ENCODE results near the gene FNDC3B.

FNDC3B gene

DNA sequence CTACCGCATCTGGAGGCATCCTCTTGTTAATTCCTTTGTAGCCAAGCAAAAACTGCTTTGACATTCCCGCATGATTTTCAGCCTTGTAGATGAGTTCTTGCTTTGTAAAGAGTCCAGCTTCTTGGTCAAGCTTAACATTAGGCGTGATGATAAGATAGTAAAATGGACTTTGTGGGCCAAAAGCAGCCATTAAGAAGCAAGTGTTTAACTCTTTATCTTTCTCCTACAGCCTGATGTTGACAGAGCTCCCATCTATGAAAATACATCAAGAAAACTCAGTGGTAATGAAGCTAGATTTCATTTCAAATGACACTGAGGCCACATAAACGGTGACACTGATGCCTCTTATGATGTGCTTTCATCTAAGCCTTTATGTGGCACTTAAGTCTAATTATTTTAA, 33.2 kb downstream of the FNDC3B start:
- DNase-seq = no peak

DNA sequence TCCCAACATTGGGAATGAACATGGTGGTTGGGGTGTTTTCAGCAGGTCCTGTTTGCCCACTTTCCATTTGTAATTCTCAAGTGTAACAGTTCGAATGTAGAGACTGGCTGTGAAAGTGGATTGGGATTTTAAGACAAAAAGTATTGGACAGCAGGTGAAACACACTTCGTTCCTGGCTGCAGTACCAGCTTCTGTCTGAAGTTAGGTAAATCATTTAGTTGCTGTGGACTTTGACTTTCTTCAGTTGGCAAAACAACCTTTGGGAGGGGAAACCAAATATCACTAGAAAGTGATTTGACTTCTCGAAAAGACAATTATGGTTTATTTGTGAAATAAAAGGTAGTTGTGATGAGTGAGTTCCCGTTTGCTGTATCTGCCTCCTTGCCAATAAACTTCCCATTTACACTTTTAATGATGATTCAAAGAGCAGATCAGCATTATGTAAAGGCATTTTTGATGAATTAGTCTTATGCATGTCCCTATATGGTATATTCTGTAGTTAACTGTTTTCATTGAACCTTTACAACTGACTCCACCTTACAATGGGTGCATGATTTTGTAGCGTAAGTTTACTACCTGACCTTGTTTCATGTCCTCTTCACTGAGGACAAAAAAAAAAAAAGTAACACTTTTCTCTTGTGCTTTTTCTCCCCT, 34.0 kb downstream of the FNDC3B start:
- no peak for DNase-seq

DNA sequence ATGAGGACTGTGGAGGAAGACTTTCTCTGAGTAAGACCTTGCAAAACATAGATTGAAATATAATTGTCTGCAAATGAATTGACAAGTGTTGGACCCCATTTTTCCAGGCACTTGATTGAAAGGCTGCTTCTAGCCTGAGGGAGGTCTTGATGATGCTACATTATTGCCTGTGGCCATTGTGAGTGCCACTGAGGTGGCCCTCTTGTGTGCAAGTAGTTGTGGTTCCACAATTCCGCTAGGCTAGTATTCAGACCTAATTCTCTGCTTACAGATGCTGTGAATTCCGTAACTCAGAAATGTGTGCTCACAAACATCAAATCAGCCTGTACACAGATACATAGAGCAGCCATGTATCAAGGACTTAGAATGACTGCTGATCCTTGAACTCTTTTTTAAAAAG, 34.7 kb downstream of the FNDC3B start:
- no peak for DNase-seq

DNA sequence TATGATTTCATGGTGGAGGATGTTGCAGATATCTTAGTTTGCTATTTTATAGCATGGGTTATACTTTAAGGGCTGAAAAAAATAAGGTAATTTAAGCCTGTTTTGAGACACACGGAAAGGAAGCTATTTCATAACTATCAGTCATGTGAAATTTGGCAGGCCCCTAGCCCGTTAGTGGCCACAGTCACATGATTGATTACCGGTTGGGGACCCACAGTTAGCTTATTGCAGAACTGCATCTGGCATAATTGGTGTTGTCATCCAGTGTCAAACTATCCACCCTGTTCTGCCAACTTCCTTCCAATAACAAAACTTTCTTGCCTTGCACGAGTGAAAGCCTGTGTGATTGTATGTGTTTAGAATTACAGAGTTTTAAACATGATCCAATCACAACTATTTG, 35.2 kb downstream of the FNDC3B start:
- DNase-seq = no peak

DNA sequence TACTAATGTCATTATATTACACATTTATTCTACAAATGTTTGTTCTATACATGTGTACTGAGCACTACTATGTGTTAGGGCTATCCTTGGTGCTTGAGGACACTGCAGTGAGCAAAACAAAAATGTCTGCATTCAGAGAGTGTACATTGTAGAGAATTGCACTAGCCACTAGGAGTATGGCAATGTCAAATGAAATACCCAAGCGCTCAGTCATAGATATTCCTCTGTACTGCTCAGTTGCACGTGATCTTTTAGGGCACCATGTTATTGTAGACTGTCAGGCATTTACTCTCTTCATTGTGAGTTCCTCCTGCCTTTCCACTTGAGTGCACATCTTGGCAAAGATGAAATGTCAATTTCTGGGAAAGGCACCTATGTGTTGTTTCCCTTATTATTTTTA, 36.8 kb downstream of the FNDC3B start:
- DNase-seq = no peak

DNA sequence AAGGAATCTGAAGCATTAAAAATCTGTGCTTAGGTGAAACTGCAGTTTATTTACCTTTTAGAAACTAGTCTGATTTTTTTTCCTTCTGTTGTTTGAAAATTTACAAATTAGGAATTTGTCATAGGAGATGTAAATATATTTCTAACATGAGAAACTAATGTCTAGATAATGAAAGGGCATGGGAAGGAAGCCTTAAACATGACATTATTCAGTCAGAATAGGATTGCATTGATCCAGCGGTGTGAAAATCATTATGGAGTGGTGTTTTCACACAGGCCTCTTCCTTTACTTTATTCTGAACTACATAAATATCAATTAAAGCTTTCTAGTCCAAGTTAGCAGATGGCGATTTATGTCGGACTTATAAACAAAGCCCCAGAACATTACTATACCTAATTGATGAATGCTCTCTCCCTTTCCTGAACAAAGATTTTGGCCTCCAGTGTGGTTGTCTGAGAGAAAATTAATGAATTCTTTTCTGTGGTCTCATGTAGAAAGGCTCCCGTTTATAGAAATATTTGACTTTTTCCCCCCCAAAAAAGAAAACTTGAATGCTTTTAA, 37.9 kb downstream of the FNDC3B start:
- no peak for DNase-seq

DNA sequence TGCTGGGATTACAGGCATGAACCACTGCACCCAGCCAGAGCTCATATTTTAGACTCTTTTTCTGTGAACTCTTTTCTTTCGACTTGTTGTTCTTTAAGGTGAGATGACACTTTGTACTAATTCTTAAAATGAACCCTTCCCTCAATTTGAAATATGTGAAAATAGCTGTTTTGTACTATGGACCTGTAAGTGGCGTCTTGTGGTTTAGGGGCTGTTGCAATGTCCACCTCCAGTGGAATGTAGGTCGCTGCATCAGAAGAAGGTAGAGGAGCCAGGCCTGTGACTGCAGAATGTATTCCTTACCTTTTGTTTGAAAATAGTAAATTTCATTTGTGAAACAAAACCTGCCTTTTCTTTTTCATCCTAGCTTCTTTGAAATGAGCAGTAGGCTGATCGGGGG, 38.9 kb downstream of the FNDC3B start:
- no peak for DNase-seq

DNA sequence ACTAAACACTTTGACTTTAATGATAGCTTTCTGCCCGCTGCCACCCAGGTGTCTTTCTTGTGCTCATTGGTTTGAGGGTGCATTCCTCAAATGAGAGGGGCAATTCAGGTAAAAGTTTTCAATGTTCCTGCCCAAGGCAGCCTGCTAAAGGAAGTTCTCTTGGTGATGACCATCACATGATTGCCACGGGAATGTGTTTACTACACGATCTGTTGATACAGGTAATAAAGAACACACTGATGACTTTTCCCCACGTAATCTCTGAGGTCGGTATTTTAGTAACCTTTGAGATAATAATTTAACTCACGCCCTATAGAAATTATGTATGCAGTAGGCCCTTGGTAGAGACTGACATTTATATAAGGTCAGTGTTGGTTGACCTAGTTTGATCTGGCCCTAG, 39.3 kb downstream of the FNDC3B start:
- no peak for DNase-seq

DNA sequence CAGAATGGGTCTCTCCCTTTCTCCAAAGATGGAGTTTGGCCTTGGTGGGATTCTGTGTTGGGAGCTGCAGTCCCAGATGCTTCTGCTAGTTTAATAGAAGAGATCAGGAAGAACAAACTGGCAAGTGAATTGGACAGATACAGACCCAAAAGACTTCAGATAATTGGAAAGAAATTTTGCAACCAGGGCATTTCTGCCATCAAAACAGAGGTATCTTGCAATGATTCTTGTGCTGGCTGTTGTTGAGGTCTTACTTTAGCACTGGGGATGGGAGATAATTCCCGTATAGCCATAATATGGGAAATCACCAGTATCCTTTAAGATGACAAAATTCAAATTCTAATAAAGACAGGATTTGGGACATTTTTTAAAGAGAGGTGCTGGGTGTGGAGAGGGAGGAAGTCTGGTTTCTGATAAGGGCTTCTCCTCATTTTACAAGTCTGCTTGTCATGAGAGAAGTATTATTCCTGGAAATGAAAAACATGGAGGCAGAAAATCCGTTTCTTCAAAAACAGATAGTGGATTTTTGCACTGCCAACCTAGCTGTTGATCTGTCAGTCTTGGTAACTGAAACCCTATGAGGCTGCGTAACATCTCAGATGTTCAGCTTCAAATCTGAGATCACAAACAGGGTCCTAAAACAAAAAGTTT, 40.1 kb downstream of the FNDC3B start:
- no peak for DNase-seq

DNA sequence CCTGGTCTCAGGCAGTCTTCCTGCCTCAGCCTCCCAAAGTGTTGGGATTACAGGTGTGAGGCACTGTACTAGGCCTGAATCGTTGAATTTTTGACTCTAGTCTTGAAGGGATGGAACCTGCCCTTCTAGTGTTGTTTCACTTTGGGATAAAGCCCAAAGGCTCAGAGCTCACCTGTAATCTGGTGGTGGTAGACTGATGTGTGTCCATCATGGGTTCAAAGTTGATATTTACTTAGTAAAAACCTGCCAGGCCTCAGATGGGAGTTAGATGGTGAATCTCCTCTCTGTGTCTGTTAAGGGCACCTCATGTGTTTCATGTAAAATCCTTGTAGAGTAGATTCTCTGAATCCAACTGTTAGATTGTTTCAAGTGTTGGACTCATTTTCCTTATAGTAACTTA, 41.1 kb downstream of the FNDC3B start:
- DNase-seq = no peak

DNA sequence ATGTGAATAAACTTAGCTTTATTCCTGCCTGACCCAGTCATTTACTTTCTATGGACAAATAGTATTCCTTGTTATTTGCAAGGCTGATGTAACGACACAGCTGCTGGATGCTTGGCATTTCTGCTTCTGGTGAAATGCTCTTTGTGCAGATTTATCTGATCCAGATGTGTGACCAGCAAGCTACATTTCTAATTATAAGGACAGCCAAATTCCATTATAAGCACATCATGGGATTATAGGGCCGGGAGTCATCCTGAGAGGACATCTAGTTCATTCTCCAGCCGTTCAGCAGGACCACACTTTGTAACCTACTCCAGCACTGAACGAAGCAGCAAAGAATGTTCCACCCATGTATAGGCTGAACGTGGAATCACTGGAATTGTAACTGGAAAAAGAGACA, 42.9 kb downstream of the FNDC3B start:
- no peak for DNase-seq

DNA sequence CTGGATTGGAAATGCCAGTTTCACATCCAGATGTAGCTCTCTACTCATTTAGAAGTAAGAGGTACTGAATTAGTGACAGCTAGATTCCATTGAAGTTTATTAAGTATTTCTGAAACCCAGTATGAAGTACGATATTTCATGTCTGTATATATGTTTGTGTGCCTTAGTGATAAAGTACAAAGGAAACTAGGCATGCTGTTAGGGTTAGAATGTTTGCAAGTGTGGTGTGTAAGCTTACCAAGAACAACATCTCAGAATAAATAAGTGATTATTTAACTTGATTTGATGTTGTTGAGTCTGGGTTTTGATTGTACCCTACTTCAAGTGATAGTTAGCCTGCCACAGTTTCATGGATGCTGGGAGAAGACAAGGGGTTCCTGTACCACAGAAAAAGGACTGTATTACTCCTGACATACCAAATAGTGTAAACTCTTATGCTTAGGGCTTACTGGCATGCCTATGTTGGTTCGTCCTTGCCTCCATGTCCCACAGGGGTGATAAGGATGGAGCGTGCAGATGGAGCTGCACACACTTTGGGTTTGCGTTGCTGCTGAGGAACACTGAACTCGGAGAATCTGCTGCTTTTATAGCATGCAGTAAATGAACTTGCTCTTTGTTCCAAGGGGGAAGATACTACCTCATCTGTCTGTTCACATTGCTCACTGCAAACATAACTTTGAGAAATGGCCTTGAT, 43.6 kb downstream of the FNDC3B start:
- no peak for DNase-seq

DNA sequence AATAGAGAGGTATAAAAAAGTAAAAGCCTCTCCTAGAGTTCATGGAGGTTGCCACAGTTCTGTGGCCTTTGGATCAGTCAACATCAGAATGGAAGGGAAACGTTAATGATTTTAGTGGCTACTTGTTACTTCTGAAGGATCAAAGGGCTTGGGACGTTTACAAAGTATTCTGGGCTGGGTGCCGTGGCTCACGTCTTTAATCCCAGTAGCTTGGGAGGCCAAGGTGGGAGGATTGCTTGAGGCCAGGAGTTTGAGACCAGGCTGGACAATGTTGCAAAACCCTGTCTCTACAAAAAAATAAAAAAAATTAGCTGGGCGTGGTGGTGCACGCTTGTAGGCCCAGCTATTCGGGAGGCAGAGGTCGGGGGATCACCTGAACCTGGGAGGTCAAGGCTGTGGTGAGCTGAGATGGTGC, 44.6 kb downstream of the FNDC3B start:
- no peak for DNase-seq

DNA sequence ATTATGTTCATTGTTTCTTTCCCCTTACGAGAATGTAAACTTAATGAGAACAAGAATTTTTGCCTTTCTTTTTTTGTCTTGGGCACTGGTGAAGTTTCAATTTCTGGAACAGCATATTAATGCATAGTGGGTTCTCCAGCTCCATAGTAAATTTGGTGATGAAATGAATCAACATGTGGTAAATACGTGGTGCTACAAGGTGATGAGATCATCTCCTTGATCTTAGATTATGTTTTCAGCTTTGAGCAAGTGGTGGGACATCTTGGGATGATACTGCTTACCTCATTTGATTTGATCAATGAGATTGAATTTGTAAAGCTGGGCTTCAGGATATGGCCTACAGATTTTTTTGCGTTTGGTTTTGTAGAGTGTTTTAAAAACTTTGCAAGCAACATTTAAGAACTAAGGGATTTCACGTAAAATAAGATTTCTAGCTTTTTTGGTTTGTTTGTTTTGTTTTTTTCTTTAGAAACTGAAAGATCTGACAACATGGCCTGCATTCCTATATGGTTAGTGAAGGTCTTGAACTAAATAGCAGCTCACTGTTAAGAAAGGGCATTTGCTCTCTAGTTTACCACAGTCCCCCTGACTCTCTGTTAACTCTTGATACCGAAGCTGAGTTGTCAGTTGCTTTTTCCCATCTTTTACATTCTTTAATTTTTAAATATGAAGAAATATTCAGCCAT, 45.6 kb downstream of the FNDC3B start:
- no peak for DNase-seq

DNA sequence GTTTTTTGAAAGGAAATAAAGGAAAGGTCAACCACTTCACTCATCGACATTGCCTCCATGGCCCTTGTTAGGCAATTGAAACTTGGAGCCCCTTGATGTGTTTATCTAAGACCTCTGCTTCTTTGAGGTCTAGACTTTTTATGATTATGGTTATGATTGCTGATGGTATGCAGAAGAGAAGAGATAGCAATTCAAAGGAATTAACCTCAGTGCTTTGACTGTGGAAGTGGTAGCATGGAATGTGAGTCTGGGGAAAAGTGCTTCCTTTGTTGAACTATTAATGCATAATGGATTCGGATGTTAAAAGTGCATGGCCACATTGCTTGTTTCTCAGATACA, 46.1 kb downstream of the FNDC3B start:
- no peak for DNase-seq

DNA sequence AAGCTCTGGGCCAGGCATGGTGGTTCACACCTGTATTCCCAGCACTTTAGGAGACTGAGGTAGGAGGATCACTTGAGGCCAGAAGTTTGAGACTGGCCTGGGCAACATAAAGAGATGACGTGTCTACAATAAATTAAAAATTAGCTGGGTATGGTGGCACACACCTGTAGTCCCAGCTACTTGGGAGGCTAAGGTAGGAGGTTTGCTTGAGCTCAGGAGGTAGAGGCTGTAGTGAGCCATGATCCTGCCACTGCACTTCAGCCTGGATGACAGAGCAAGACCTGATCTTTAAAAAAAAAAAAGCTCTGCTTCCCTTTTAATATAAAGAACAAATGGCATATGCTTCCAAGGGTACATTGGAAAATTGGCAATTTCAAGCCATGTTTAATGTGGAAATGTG, 46.7 kb downstream of the FNDC3B start:
- DNase-seq = no peak

DNA sequence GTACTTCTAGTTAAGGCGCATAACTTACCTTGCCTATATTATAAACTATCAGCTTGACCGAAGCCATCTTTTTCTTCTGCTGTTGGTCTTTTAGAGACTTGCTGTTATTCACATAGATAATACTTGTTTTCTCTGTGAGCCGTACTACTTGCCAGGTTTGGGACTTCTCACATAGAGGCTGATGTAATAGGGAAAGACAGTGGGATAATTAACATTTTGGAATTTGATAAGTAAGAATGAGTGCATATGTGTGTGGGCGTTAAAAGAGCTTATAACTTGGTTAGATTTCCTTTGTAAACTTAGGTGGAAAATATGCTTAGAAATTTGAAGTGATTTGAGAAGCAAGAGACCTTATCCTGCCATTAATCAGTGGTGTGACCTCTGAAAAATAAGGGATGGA, 47.8 kb downstream of the FNDC3B start:
- DNase-seq = no peak

DNA sequence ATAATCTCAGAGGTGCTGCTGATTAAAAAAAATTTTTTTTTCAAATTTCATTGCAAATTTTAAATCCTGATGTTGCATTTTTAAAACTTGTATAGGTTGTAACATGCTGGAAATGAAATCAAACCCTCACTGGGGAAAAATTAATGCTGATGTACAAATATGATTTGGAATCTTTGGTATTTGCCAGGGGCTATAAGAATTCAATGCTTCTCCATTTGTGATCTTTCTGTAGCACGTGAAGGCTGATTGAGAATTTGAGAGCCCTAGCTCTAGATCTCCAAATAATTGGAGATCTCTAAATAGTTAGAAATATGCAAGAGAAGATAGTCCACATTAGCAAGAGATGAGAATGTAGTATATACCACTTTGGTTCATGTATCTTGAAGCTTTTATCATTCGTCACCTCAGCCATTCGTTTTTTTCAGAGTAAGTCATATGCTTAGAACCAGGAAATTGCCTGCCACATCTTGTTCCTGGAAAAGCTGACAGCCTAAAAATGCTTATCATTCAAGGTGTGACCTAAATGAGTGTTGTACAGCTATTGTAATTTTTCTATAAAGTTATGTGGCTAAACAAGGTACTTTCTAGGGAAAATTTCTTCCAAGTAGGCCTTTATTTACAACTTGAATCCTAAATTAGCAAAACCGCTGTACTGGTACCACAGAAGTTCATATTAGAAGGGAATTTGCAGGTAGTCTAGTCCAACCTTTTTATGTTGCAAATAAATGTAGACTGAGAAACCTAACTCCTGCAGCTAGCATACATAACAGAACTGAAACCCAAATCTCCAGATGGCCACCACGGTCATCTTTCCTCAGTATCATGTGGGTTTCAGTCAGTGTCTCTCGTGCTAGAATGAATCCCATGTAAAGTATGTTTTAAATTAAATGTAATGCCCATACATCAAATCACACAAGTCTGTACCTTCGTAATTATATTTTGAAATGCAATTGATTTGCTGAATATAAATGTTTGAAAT, 48.5 kb downstream of the FNDC3B start:
- no peak for DNase-seq

DNA sequence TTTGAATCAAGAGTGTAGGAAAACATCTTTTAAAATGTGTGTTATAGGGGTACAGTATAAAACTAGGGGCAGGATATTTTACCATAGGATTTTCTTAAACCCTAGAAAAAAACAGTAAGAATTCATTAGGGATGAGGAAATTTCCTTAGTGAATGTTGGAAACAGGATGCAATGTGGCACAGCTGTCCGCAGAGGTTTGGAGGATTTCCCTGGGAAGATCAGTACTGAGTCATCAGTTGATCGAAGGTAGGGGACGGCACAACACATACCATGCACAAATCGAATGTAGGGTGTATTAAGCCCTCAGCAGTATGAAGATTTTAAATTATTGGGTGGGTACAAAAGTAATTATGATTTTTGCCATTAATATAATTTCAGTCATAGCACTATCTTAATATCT, 49.9 kb downstream of the FNDC3B start:
- no peak for DNase-seq

DNA sequence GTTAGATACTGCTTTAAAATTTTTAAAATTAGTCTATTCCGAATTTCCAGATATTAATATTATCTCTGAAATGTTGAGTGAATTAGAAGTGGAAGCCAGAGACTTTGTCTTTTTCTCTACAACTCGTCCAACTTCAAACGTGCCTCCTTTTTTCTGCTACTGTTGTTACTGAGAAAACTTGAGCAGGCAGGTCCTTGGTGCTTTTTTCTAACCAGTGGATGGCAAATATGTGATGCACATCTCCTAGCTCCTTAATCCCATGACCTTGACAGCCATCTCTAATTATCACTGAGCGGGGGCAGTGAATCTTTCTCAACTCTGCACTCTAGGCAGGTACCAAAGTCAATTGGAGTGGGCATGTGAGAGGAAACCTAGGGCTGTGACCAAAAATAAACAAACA, 50.7 kb downstream of the FNDC3B start:
- no peak for DNase-seq

DNA sequence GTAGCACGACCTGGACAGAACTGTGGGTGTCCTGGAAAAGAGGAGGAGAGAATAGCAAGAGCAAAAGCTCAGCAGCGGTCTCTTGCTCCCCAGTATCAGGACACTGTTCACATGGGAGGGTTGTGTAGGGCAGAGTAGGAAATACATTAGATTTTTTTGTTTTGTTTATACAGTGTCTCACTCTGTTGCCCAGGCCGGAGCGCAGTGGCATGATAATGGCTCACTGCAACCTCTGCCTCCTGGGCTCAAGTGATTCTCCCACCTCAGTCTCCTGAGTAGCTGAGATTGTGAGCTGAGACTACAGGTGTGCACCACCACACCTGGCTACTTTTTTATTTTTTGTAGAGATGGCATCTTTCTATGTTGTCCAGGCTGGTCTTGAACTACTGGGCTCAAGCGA, 53.3 kb downstream of the FNDC3B start:
- no peak for DNase-seq
